ENCODE measurements around the gene CASP2.

DNA sequence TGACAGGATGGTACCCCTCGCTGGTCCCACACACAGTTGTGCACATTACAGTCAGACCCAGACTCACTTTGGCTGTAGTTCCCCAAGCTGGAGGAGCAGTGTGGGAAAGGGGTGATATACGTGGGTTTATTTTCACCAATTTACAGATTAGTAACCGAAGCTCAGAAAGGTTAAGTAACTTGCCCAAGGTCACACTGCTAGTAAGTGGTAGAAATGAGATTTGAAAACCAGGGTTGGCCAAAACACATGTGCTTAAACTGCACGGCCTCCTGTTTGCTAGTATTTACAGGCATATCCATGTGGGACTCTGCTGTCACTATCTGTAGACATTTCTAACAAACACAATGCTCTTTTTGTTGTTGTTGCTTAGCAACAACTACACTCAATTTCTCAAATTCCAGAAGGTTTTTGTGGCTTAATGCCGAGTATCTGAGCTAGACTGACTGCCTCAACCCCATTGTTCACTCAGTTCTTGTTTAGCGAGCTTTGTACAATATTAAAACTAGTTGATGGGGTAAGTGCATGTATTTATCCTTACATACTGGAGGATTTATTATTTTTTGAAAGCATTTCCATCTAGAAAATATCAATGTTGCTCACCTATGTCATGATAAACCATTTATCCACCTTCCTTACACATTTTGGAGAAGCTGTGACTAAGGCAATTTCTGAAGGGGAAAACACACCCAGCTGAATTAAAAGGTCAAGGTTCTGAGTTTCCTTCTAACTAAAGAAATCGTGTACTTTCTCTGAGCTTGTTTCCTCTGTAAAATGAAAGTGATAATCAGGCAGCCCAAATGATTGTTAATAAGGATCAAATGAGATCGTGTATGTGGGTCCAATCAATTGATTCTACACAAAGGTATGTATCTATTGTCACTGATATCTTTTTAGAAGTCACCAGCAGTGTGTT is 8.7 kb upstream of the CASP2 start:
- TF ChIP-seq, protein P1, sequence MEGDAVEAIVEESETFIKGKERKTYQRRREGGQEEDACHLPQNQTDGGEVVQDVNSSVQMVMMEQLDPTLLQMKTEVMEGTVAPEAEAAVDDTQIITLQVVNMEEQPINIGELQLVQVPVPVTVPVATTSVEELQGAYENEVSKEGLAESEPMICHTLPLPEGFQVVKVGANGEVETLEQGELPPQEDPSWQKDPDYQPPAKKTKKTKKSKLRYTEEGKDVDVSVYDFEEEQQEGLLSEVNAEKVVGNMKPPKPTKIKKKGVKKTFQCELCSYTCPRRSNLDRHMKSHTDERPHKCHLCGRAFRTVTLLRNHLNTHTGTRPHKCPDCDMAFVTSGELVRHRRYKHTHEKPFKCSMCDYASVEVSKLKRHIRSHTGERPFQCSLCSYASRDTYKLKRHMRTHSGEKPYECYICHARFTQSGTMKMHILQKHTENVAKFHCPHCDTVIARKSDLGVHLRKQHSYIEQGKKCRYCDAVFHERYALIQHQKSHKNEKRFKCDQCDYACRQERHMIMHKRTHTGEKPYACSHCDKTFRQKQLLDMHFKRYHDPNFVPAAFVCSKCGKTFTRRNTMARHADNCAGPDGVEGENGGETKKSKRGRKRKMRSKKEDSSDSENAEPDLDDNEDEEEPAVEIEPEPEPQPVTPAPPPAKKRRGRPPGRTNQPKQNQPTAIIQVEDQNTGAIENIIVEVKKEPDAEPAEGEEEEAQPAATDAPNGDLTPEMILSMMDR (IDR thresholded peaks at IDR 0.05; ENCODE audit: insufficient read depth, low read length, poor library complexity, severe bottlenecking): no peak
- TF ChIP-seq EZH2phosphoT487 (conservative IDR thresholded peaks at IDR 0.05; ENCODE audit: low read length): no peak

All from SU-DHL-6 (cell line).